IMR-90 (cell line): ENCODE measurements around the gene TREM2. TPM values are rescaled to one million over a fixed set of nuclear protein-coding genes. Genes with fewer than 3 reads are reported as not detected.

Experiments
- ATAC-seq: fragments of 200-7000 bp; cut with Tn5 transposase; 2 replicates; pipeline ENCODE4 v1.9.1; 2020; ENCODE audit warnings: low read depth, mild to moderate bottlenecking, moderate library complexity
- BruUV-seq: library from RNA; stranded (reverse); fragments of 400-500 nt; replicated peaks from 2 replicates; lab custom pipeline; 2021; lab: Mats Ljungman, UMichigan
- CTCF ChIA-PET: fragments of 300-600 bp; formaldehyde crosslinking; extraction: SDS; loops from one replicate; lab custom pipeline; 2021; ENCODE audit warnings: antibody characterized with exemption; lab: Yijun Ruan, JAX
- POLR2A ChIA-PET: fragments of 300-600 bp; sonication (Branson Sonifier 250); formaldehyde crosslinking; loops from one replicate; lab custom pipeline; 2022; ENCODE audit warnings: antibody characterized with exemption; ENCODE audit not compliant: unreplicated experiment; lab: Charles Lee
- DNase-seq: peaks from one replicate; pipeline ENCODE4 v3.0.0; 2013
- H2AFZ ChIP-seq: replicated peaks from 2 replicates; pipeline ENCODE3; 2013; ENCODE audit warnings: low read length, mild to moderate bottlenecking; ENCODE audit not compliant: poor library complexity
- H2AK5ac ChIP-seq: 2 replicates; pipeline ENCODE4 v1.6.1; 2013; ENCODE audit warnings: low read depth, low read length, inconsistent platforms
- H2AK9ac ChIP-seq: replicated peaks from 2 replicates; pipeline ENCODE3; 2013; ENCODE audit warnings: mild to moderate bottlenecking, low read depth, low read length, moderate library complexity; ENCODE audit not compliant: poor library complexity
- H2BK120ac ChIP-seq: 2 replicates; pipeline ENCODE4 v1.6.1; 2013; ENCODE audit warnings: low read depth, low read length, inconsistent platforms
- H2BK15ac ChIP-seq: 3 replicates; pipeline ENCODE4 v1.6.1; 2013; ENCODE audit warnings: low read depth, low read length, inconsistent platforms
- H2BK20ac ChIP-seq: 2 replicates; pipeline ENCODE4 v1.6.1; 2013; ENCODE audit warnings: low read depth, mild to moderate bottlenecking, inconsistent platforms, low read length, moderate library complexity
- H2BK5ac ChIP-seq: 2 replicates; pipeline ENCODE4 v1.6.1; 2013; ENCODE audit warnings: mild to moderate bottlenecking, low read depth, low read length, inconsistent platforms; ENCODE audit not compliant: poor library complexity, severe bottlenecking
- H3K14ac ChIP-seq: replicated peaks from 2 replicates; pipeline ENCODE4 v1.6.1; 2013; ENCODE audit warnings: low read depth, low read length, inconsistent platforms
- H3K18ac ChIP-seq: 2 replicates; pipeline ENCODE4 v1.6.1; 2013; ENCODE audit warnings: low read depth, low read length, control low read depth
- H3K23ac ChIP-seq: 2 replicates; pipeline ENCODE4 v1.6.1; 2013; ENCODE audit warnings: low read depth, low read length, inconsistent platforms
- H3K27ac ChIP-seq: 2 replicates; pipeline ENCODE4 v1.5.1; 2013; ENCODE audit warnings: mild to moderate bottlenecking, control low read depth, low read length; ENCODE audit not compliant: insufficient read depth
- H3K27me3 ChIP-seq: 2 replicates; pipeline ENCODE4 v1.6.1; 2013; ENCODE audit warnings: low read length; ENCODE audit not compliant: control insufficient read depth, insufficient read depth
- H3K36me3 ChIP-seq: 2 replicates; pipeline ENCODE4 v1.6.1; 2013; ENCODE audit warnings: low read length, mixed read lengths; ENCODE audit not compliant: control insufficient read depth, insufficient read depth
- H3K4ac ChIP-seq: 2 replicates; pipeline ENCODE4 v1.6.1; 2013; ENCODE audit warnings: low read depth, low read length, inconsistent platforms
- H3K4me1 ChIP-seq: 2 replicates; pipeline ENCODE4 v1.6.1; 2013; ENCODE audit warnings: low read length, mixed read lengths; ENCODE audit not compliant: control insufficient read depth, insufficient read depth
- H3K4me2 ChIP-seq: 2 replicates; pipeline ENCODE4 v1.6.1; 2013; ENCODE audit warnings: low read depth, mild to moderate bottlenecking, control low read depth, low read length, moderate library complexity
- H3K4me3 ChIP-seq: 2 replicates; pipeline ENCODE4 v1.5.1; 2013; ENCODE audit warnings: low read depth, mild to moderate bottlenecking, control low read depth, low read length, moderate library complexity; ENCODE audit not compliant: insufficient read depth
- H3K56ac ChIP-seq: 2 replicates; pipeline ENCODE4 v1.6.1; 2013; ENCODE audit warnings: low read length, inconsistent platforms; ENCODE audit not compliant: insufficient read depth; ENCODE audit errors: extremely low read depth
- H3K79me1 ChIP-seq, 2 experiments: 2 replicates each; pipeline ENCODE4 v1.6.1; 2013; ENCODE audit warnings: low read length in 2 of 2, inconsistent platforms in 1 of 2, low read depth in 1 of 2
- H3K9ac ChIP-seq: 2 replicates; pipeline ENCODE4 v1.6.1; 2013; ENCODE audit warnings: low read depth, low read length, control low read depth
- H3K9me1 ChIP-seq: 2 replicates; pipeline ENCODE4 v1.6.1; 2013; ENCODE audit warnings: low read length, inconsistent platforms; ENCODE audit not compliant: insufficient read depth
- H3K9me3 ChIP-seq: 2 replicates; pipeline ENCODE4 v1.6.1; 2013; ENCODE audit warnings: low read length; ENCODE audit not compliant: control insufficient read depth, insufficient read depth
- H4K20me1 ChIP-seq: 2 replicates; pipeline ENCODE4 v1.6.1; 2013; ENCODE audit warnings: low read length, inconsistent platforms; ENCODE audit not compliant: insufficient read depth
- H4K5ac ChIP-seq: 2 replicates; pipeline ENCODE4 v1.6.1; 2013; ENCODE audit warnings: mild to moderate bottlenecking, low read depth, low read length, control low read depth
- H4K8ac ChIP-seq, 2 experiments: 2 replicates each; pipeline ENCODE4 v1.6.1; 2013; ENCODE audit warnings: low read depth in 2 of 2, low read length in 2 of 2, control low read depth in 1 of 2, inconsistent platforms in 1 of 2
- H4K91ac ChIP-seq: 2 replicates; pipeline ENCODE4 v1.6.1; 2013; ENCODE audit warnings: low read depth, low read length, inconsistent platforms; ENCODE audit not compliant: insufficient read depth
- BHLHE40 ChIP-seq: fragments of 150-350 bp; IDR thresholded peaks from 2 replicates; pipeline ENCODE4 v1.6.1; 2016; ENCODE audit warnings: mild to moderate bottlenecking, low read depth, low read length
- CEBPB ChIP-seq: IDR thresholded peaks from 2 replicates; pipeline ENCODE4 v1.6.1; 2012; ENCODE audit warnings: low read depth, low read length, improper control_type of control experiment
- CTCF ChIP-seq: conservative IDR thresholded peaks from 2 replicates; pipeline ENCODE4 v1.5.1; 2012; ENCODE audit warnings: mild to moderate bottlenecking, low read depth, low read length, improper control_type of control experiment
- ELK1 ChIP-seq: fragments of 150-350 bp; IDR thresholded peaks from 2 replicates; pipeline ENCODE4 v1.6.1; 2016; ENCODE audit warnings: low read depth, mild to moderate bottlenecking, low read length, moderate library complexity, borderline replicate concordance
- MAFK ChIP-seq: IDR thresholded peaks from 2 replicates; pipeline ENCODE4 v1.6.1; 2012; ENCODE audit warnings: low read depth, low read length, improper control_type of control experiment
- MAZ ChIP-seq: IDR thresholded peaks from 2 replicates; pipeline ENCODE4 v1.6.1; 2012; ENCODE audit warnings: low read depth, mild to moderate bottlenecking, low read length, improper control_type of control experiment, moderate library complexity, borderline replicate concordance
- MXI1 ChIP-seq: IDR thresholded peaks from 2 replicates; pipeline ENCODE4 v1.6.1; 2012; ENCODE audit warnings: low read depth, mild to moderate bottlenecking, low read length, moderate library complexity, borderline replicate concordance
- POLR2A ChIP-seq: IDR thresholded peaks from 2 replicates; pipeline ENCODE4 v1.6.1; 2012; ENCODE audit warnings: mild to moderate bottlenecking, low read depth, low read length
- RAD21 ChIP-seq: IDR thresholded peaks from 2 replicates; pipeline ENCODE4 v1.6.1; 2012; ENCODE audit warnings: low read length, improper control_type of control experiment
- RCOR1 ChIP-seq: IDR thresholded peaks from 2 replicates; pipeline ENCODE4 v1.6.1; 2012; ENCODE audit warnings: mild to moderate bottlenecking, low read length, improper control_type of control experiment; ENCODE audit not compliant: insufficient replicate concordance
- SMC3 ChIP-seq: fragments of 150-350 bp; IDR thresholded peaks from 2 replicates; pipeline ENCODE4 v1.6.1; 2016; ENCODE audit warnings: low read depth, mild to moderate bottlenecking, antibody characterized with exemption, low read length, moderate library complexity
- WGBS, 2 experiments: methylation state at CpG; one replicate each; pipeline versions ENCODE4 v1.1.5 to v1.1.7; 2013; ENCODE audit warnings: missing lambda C conversion rate in 2 of 2; ENCODE audit not compliant: insufficient read length in 1 of 2; ENCODE audit errors: extremely low coverage in 2 of 2; 5-methylcytosine and 5-hydroxymethylcytosine counted together
- dilution Hi-C: fragments of 300-500 bp; cut with HindIII; formaldehyde crosslinking; loops from one replicate; pipeline ENCODE4 v1.14.3; 2018; ENCODE audit warnings: low sequenced_read_pairs; ENCODE audit not compliant: unreplicated experiment
- in situ Hi-C: fragments of 300-500 bp; cut with MboI; formaldehyde crosslinking; loops from 3 replicates; pipeline ENCODE4 v1.14.3; 2019; ENCODE audit warnings: low sequenced_read_pairs, inconsistent platforms, mixed read lengths
- intact Hi-C: fragments of 100-400 bp; cut with micrococcal nuclease; formaldehyde crosslinking; loops from 2 replicates; pipeline ENCODE4 v1.10.0; 2022
- polyA plus RNA-seq, 3 experiments: library from polyadenylated mRNA; depleted of rRNA; stranded (reverse); fragments of >200 nt; gene quantifications; 2 replicates each; pipeline ENCODE4 v1.2.3, GENCODE V29; 2012; ENCODE audit warnings: low replicate concordance in 1 of 3
- total RNA-seq: library from RNA; depleted of rRNA; stranded (reverse); fragments of >200 nt; gene quantifications from 2 replicates; pipeline ENCODE4 v1.2.3, GENCODE V29; 2012

The TREM2 gene
- total and polyA plus RNA-seq, 2 of the 4 experiments (the other 2 are of a cell fraction), result not detected

- in situ Hi-C loops, result no loop called here
- ATAC-seq, result no peak
- Histone ChIP-seq H4K5ac (no peak overlapping the region), H3K4ac (no peak overlapping the region), H3K9ac (no peak overlapping the region), H3K56ac (no peak overlapping the region), H4K91ac (no peak overlapping the region), H3K18ac (no peak overlapping the region), H2AK9ac (no peak overlapping the region), H3K27ac (no peak overlapping the region), H3K4me3 (no peak overlapping the region), H2AFZ (no peak overlapping the region), H4K20me1 (no peaks in the 10 kb centered on the region), H3K36me3 (no peaks in the 10 kb centered on the region), H2AK5ac (no peak overlapping the region), H2BK15ac (no peak overlapping the region), H3K27me3 (peaks cover 13% of the 10 kb centered on the region), H3K23ac (no peak overlapping the region), H3K4me1 (no peaks in the 10 kb centered on the region), H4K8ac (no peak overlapping the region), H2BK5ac (no peak overlapping the region), H3K4me2 (no peak overlapping the region), H2BK20ac (no peak overlapping the region), H2BK120ac (no peak overlapping the region), H3K79me1 (no peaks in the 10 kb centered on the region), H3K9me3 (peaks cover 3% of the 10 kb centered on the region), H3K14ac (no peak overlapping the region), H3K9me1 (no peaks in the 10 kb centered on the region)
- BruUV-seq, result no TSS peak
- no peak for DNase-seq
- intact Hi-C loops, result no loop called here
- ChIA-PET CTCF (no interaction called here), POLR2A (no interaction called here)
- TF ChIP-seq MAFK (no peak), MAZ (no peak), CTCF (no peak), POLR2A (no peak), MXI1 (no peak), RAD21 (no peak), BHLHE40 (no peak), SMC3 (no peak), RCOR1 (no peak), ELK1 (no peak), CEBPB (no peak)
- 76% methylated on average over 2 of the region's 5 CpGs; no CpG with 5 or more reads in 1 of the 2 experiments for WGBS, 2 experiments
- dilution Hi-C loops, result no loop called here
Measured at GRCh38 chr6:41193171-41193734, 30.3 kb upstream of the TREM2 start.
